GM12892 (cell line): ENCODE measurements around the gene KPTN.

Experiments
- DNase-seq: peaks from one replicate; pipeline ENCODE4 v3.0.0; 2011; ENCODE audit not compliant: insufficient read length
- FAIRE-seq: peaks from 2 replicates; lab custom pipeline; 2011; peaks lifted over from hg19 to GRCh38; lab: Jason Lieb, UNC
- POLR2A ChIP-seq: IDR thresholded peaks from 2 replicates; pipeline ENCODE4 v1.6.1; 2011; ENCODE audit warnings: low read depth, low read length, control low read depth
- POLR2AphosphoS5 ChIP-seq: IDR thresholded peaks from 2 replicates; pipeline ENCODE4 v1.6.1; 2011; ENCODE audit warnings: low read depth, low read length, control low read depth
- TAF1 ChIP-seq: IDR thresholded peaks from 2 replicates; pipeline ENCODE4 v1.6.1; 2011; ENCODE audit warnings: low read depth, mild to moderate bottlenecking, control low read depth, low read length, borderline replicate concordance

KPTN gene

GRCh38 chr19:47428177-47428894 is 55.7 kb downstream of the KPTN start:
- DNase-seq, result peak; percentile 71
- no peak for TF ChIP-seq TAF1
- TF ChIP-seq POLR2A, result no peak
- no peak for TF ChIP-seq POLR2AphosphoS5
- peak; percentile 83 for FAIRE-seq

GRCh38 chr19:47427241-47428176 is 56.5 kb downstream of the KPTN start:
- TF ChIP-seq POLR2A, result no peak
- no peak for TF ChIP-seq TAF1
- no peak for TF ChIP-seq POLR2AphosphoS5
- FAIRE-seq (peak; percentile 90), DNase-seq (peak; percentile 78)
